HL-60/S4 treated with phorbol 12-myristate 13-acetate at 8.2 ng/mL for 4 days and 3 days (cell line): ENCODE measurements around the gene ARL4A.
"Not testable (repeated sequence)": the region's sequence is repeated elsewhere in the genome, so short reads cannot be mapped to it uniquely, and the experiment has no call there.

Experiments used
- in situ Hi-C: fragments of 300-500 bp; cut with MboI; formaldehyde crosslinking; loops from 2 replicates; pipeline ENCODE4 v1.15.0; 2022; ENCODE audit warnings: low sequenced_read_pairs

The ARL4A gene, protein sequence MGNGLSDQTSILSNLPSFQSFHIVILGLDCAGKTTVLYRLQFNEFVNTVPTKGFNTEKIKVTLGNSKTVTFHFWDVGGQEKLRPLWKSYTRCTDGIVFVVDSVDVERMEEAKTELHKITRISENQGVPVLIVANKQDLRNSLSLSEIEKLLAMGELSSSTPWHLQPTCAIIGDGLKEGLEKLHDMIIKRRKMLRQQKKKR

DNA sequence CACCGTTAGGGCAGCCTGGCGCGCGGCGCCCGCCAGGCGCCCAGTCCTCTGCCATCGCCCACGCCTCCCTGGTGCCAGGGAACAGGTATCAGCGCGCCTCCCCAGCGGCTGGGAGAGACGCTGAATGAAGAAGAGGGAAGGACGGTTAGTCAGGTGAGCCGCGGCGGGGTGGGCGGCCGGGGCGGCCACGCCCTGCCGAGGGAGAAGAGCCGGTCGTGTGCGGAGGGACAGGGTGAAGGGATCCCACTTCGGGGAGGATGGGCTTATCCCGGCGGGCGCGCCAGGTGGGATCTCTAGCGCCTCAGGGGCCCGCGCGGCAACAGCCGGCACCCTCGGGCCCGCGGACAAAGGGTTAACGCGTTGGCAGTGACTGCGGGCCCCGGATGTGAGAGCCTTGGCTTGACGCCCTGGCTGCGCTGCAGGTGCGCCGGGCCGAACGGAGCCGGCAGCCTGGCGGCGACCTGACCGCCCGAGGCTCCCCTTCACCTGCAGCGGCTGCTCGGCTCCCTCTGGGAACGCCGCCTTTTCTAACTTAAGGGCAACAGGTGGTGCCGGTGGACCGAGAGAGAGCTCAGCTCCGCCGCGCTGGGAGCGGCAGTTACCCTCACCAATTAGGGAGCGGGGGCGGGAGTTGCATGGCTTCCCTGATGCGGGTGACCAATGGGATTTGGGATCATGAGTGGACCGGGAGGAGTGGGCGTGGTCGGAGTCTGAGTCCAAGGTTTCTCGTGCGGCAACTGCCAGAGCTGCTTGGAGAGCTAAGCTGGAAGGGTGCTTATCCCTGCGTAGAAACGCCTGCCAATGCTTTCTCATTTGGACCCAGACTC is at the start of gene ARL4A:
ARL4A (plus strand) TSS at position 743 of the 827 bp plus-strand sequence. CDS start 622 bp downstream, outside the sequence.
- in situ Hi-C loops: loop anchor here (25.0 kb wide), 2 partner anchors 375 to 575 kb away; no protein-coding TSS in a partner anchor

DNA sequence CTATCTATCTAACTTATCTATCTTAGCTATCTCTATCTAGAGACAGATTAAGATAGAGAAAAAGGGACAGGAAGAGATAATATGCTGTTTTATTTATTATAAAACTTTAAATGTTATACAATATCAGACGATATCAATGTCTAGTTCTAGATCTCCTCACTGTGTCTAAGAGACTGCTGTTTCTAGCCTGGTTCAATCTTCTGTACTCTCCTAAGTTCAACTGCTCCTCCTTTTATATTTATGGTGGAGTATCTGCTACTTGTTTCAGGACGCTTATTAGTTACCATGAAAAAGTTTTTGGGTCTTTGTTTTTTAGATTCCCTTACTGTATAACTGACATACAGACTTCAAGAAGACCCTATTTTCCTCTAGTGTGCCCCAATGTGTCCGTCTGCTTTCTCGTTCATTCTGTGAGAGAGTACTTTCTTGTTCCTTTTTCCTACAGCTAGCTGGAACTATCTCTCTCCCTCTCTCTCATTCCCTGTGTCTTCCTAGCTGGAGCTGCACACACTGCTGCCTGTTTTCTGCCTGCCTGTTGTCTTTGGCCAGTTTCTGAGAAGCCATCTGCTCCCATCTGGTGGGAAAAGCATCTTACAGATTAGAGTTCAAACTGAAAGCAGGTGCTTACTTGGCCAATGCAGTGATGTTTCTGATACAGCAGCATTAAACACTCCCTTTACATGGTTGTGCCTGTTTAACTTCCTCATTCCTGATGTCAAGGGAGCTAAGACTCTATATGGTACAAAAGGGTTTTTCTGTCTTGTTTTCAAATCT is 49.4 kb upstream of the ARL4A start:
- in situ Hi-C loops: no loop called here

DNA sequence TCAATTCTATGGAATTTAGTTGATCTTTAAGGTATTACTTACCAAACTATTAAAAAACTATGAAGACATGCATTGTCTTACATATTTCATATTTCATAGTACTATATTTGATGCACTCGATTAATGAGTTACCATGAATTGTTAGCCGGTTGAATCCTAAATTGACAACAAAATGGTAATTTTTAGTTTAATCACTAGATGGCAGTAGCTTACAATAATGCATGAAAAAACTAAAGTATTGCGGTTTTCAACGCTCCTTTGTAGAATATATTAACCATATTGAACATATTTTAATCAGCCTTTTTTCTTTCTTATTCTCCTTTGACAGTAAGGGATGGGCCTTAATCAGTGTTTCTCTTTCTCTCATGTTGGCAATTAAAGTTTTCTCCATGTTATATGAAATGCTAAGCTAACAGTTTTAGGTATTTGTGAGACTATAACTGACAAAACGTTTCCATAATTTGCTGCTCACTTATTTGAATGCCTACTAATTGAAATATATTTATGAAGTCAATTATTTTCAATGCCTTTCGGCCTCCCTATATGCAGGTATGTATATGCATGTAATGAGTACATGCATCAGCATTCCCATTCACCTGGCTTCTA is 48.5 kb upstream of the ARL4A start:
- in situ Hi-C loops: no loop called here

DNA sequence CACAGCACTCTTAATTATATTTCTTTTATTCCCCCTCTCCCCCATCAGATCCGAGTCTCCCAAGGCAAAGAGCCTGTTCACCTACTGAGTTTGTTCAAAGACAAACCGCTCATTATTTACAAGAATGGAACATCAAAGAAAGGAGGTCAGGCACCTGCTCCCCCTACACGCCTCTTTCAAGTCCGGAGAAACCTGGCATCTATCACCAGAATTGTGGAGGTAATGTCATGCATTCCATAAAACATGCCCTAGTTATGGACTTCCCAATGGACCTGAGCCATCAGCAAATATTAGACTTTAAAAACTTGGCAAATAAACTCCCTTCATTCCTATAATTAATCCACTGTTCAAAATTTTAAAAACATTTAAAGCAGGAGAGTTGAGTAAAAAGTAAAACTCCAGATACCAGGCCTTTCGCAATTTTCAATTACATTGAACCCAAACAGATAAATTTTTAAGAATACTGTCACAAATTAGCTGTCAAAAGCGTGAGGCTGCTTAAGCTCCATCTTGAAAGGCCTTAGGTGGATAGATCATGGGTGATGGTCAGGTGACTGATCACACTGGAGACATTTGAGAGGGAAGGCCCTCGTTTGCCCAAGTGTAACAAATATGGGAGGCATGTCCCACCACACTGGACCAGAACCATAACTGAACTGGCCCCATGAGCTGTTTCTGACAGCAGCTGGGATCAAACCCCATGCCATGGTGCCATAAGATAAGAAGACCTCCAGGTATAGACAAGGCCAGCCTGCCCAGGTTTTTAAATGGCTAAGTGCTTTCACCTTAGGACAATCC is 46.9 kb upstream of the ARL4A start:
- in situ Hi-C loops: no loop called here

DNA sequence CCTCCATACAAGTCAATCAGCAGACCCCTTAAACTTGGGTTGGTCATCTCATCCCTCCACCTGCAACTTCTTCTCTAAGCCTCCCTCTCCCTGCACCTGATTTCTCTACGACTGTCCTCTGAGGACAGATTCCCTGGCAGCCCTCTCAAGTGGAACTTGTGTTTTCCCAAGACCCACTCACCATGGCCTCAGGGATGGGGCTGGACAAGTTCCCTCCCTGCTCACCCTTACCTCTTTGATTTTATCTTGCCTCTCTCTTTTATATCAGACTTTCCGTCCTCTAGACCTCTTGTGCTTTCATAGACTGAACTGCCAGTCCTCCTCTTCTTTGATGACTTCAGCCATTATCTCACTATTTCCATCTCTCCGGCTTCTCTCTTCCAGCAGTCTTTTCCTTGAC is 46.2 kb upstream of the ARL4A start:
- in situ Hi-C loops: no loop called here

DNA sequence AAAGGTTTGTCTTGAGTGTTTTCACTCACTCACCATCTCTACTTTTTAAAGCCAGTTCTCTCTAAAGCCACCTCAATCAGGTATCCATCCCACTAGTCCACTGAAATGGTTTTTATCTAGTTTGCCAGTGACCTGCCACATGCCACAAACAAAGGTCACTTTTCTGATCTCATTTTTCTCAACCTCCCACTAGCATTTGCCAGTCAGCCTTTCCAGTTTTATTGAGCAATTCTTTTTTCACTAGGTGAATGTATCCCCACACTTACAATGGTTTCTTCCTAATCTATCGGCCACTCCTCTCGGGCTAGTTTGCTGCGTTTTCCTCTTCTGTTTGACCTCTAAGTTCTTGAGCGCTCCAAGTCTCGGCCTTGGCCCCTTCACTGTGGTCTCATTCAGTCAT is 44.9 kb upstream of the ARL4A start:
- in situ Hi-C loops: no loop called here

DNA sequence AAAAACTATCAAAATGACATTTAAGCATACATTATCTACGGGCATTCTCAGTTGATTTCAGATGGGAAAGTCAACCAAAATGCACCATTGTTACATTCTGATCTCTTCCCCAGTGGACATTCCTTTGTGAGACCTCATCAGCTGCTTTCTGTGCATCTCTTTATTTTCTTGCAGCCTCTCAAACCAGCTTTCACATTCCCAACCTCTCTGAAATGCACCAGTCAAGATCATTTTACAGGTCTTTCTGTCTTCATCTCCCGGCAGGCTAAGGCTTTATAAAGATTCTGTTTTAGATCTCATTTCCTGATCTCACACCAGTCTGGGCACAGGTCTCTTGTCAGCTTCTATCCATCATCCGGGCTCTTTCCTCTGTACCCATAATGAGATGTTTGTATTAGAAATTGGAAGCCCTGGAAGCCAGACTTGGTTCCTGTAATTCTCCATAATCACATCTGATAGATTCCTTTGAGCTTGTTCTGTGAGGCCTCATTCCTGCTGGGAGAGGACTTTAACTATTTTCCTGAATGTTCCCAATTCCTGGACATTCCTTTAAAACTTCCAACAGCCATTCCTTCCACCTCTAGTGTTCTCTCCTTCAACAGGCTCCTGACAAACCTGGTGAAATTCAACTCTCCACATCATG is 44.3 kb upstream of the ARL4A start:
- in situ Hi-C loops: no loop called here

DNA sequence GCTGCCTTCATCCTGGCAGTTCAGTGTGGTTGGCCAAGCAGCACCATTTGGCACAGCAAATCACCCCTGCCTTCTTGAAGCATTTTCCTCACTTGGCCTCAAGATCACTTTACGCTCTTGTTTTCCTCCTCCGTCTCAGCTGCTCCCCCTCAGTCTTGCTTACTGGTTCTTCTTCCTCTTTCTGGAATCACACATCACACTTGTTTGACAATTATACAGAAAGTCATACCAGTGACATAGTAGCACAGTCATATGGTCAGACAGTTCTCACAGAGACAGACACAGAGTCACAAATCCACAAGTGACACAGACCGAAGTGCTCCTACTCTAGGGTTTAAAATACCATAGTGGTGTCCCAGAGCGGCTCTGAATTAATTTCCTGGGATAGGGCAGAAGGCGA is 43.8 kb upstream of the ARL4A start:
- in situ Hi-C loops: no loop called here

DNA sequence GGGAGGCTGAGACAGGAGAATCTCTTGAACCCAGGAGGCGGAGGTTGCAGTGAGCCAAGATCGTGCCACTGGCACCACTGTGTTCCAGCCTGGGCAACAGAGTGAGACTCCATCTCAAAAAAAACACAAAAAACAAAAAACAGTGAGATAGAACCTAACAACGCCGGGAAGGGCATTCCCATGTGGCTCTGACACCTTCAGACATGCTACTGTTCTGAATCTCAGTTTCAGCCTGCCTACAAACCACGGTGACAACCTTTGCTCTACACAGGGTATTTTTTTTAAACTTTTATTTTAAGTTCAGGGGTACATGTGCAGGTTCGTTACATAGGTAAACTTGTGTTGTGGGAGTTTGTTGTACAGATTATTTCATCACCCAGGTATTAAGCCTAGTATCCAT is 42.2 kb upstream of the ARL4A start:
- in situ Hi-C loops: not testable (repeated sequence)

DNA sequence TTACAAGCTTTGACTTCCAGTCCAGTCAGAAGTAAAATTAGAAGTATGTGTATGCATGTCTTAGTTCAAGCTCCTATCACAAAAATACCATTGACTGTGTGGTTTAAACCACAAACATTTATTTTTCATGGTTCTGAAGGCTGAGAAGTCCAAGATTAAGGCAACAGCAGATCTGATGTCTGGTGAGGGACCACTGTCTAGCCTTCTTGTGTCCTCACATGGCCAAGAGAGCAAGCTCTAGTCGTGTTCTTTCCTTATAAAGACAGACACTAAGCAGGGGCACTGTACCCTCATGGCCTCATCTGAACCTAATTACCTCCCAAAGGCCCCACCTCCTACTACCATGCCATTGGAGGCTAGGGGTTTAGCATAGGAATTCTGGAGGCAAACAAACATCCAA is 41.3 kb upstream of the ARL4A start:
- in situ Hi-C loops: no loop called here

DNA sequence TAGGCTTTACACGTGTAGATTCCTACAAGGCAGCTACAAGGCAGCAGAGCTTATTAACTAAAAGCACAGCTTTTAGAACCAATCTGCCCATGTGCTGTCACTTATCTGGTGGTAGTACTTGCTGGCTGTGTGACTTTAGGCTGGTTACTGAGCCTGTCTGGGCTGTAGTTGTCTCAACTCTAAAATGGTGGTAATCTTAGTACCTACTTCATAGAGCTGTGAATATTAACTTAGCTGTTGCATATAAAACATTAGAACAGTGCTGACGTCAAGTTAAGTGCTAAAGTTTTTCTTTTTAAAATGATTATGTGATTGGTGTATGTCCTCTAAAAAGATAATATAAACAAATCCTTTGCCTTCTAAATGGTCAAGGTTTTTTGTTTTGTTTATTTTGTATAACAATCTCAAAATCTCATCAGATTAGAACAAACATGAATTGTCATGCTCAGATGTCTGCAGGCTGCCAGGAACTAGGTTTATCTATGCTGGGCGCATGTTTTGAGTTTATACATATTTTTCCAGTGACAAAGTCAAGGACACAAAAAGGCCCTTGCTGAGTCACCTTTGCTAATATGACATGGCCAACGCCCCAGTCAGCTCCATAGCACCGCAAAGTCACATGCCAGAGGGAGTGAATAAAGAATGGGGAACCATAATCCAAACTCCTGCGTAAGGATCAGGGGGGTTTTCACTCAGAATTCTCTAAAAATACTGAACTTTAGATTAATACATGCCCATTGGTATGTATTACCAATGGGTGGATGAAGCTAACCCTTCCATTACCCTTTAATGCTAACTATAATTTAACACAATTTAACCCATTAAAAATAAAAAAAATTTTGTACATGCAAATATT is 39.8 kb upstream of the ARL4A start:
- in situ Hi-C loops: no loop called here

DNA sequence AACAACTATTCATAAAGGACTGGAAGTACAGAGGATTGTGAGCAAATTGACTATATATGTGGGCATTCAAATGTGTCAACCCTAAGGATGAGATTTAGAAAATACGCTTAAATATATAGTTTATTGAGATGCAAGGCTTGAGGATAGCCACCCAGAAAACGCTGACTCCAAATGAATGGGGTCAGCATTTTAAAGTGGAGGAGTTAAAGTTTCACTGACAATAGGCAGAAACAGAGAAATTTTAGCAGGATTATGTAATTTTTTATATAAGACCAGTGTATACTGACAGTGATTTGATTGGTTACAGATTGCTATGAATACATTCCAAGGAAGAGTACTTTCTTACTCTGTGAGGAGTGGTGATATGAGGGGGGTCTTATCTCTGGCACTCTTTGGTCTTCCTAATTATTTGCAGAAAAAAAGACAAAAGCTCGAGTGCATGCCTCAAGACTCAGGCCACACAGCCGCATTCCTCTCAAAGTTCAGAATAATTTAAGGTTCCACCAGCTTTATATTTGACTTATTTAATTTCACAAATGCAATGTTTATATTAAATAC is 38.6 kb upstream of the ARL4A start:
- in situ Hi-C loops: no loop called here

DNA sequence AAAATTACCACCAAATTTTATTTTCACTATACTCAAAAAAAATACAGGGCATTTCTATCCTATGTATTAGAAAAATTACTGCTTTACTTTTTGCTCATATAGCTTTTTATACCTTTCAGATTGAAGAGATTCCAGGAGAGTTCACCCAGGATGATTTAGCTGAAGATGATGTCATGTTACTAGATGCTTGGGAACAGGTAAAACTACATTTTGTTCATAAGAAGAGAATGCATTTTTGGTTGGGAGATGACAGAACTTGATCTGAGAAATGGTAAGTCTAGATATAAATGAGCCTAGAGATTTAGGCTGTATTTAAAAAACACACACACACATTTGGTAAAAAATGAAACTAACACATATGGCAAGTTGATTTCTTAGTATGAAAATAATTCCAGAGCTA is 38.1 kb upstream of the ARL4A start:
- in situ Hi-C loops: no loop called here

DNA sequence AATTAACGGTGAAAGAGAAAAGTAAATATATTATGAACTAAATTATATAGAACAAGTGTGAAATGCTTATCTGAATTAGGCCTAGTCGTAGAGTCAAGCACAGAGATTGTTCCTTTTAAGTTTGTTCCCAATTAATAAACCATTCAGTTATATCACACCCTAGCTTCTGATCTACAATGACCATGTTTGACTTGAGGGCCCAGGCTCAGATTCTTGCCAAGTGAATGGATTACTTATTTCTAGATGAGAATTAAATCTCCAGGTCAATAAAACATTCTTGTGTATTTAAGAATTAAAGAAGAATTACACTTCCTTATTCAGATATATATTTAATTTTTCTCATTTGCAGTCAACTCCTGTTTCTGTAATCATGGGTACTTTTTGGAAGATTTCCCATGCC is 37.4 kb upstream of the ARL4A start:
- in situ Hi-C loops: no loop called here

DNA sequence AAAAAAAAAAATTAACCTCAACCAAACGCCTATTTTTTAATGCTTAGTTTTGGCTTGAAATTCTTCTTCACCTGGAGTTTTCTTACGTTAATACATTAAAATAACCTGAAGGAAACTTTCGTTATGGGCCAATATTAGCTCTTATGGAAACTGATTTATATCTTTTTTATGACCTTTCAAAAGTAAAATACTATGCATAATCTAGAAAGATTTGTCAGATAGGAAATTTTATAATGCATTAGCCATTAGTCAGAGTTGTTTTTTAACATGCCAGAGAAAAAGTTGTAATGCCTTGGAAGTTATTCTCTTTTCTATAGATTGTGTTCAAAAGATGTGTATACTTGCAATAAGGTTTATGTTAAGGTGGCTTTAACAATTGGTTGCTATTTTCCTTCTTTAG is 34.3 kb upstream of the ARL4A start:
- in situ Hi-C loops: no loop called here

DNA sequence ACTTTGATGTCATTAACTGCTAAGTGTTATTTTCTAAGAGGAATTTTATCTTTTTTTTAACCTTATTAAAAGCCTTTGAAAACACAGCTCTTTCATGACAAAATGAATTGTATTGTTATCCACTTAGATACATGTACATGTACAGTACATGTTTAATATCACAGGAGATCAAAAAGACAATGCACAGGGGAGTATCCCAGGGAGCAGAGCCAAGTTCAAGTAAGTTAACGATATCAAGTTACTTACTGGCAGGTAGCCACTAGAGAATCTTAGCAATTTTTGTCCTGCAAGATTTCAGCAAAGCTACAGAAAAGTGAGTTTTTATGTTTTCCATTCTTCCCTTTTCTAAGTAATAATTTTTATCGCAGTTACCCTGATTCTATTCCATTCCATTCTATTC is 33.9 kb upstream of the ARL4A start:
- in situ Hi-C loops: no loop called here

DNA sequence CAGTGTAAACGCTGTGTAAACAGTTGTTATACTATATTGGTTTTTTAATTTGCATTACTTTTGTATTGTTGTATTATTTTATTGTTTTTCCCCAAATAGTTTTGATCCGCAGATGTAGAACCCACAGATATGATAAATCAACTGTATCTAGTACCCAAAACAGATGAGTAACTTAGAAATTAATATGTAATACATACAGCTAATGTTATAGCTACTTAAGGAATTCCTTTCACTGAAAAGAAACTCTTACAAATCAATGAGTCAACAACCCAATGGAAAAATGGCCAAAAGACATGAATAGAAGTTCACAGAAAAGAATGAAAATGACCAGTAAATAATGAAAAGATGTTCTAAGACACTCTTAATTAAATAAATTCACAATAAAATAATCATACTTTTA is 32.3 kb upstream of the ARL4A start:
- in situ Hi-C loops: no loop called here

DNA sequence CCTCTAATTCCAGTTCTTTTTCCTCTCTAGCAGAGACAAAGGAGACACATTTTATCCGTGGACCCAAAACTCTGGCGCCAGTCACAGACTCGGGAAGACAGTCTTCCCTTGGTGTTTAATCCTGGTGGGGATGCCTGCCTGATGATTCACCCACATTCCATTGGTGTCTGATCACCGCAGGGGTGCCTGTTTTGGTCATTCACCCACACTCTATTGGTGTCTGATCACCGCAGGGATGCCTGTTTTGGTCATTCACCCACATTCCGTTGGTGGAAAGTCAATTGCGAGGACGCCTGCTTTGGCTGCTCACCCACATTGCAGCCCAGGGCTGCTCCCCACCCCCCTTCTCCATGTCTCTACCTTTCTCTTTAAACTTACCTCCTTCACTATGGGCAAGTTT is 27.0 kb upstream of the ARL4A start:
- in situ Hi-C loops: not testable (repeated sequence)

DNA sequence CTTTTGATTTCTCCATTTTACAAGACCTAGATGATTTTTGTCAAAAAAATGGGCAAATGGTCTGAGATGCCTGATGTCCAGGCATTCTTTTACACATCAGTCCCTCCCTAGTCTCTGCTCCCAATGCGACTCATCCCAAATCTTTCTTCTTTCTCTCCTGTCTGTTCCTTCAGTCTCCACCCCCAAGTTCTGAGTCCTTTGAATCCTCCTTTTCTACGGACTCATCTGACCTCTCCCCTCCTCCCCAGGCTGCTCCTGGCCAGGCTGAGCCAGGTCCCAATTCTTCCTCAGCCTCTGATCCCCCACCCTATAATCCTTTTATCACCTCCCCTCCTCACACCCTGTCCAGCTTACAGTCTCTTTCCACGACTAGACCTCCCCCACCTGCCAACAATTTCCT is 26.4 kb upstream of the ARL4A start:
- in situ Hi-C loops: not testable (repeated sequence)
